ENCODE results near the gene KCNH6. TPM values are rescaled to one million over a fixed set of nuclear protein-coding genes. Genes with fewer than 3 reads are reported as not detected.

Gene KCNH6
- total and polyA plus RNA-seq, 9 of the 15 experiments (the other 6 are each of a cell fraction or from before 2014, with no cell fraction given) = not detected

DNA sequence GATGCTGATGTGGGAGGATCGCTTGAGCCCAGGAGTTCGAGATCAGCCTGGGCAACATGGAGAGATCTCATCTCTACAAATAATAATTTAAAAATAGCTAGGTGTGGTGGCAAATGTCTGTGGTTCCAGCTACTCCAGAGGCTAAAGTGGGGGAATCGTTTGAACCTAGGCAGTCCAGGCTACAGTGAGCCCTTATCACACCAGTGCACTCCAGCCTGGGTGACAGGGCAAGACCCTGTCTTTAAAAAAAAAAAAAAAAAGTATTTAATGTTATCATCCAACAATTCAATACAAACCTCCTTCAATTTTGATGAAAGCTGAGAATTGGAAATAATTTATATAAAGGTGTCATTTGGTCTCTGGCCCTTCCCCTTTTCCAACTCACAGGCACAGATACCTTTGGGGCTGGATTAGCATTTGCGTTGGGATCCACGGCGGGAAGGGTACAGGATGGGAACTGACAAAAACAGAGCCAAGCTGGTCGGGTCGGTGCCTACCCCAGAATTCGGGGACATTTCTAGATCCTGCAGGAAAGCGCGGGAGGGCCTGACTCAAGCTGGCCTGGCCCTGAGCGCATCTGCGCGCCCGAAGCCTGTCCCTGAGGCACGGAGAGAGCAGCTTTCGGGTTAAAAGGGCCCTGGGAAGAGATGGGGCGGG is 26.3 kb downstream of the KCNH6 start (continued):
- TF ChIP-seq, protein P1, sequence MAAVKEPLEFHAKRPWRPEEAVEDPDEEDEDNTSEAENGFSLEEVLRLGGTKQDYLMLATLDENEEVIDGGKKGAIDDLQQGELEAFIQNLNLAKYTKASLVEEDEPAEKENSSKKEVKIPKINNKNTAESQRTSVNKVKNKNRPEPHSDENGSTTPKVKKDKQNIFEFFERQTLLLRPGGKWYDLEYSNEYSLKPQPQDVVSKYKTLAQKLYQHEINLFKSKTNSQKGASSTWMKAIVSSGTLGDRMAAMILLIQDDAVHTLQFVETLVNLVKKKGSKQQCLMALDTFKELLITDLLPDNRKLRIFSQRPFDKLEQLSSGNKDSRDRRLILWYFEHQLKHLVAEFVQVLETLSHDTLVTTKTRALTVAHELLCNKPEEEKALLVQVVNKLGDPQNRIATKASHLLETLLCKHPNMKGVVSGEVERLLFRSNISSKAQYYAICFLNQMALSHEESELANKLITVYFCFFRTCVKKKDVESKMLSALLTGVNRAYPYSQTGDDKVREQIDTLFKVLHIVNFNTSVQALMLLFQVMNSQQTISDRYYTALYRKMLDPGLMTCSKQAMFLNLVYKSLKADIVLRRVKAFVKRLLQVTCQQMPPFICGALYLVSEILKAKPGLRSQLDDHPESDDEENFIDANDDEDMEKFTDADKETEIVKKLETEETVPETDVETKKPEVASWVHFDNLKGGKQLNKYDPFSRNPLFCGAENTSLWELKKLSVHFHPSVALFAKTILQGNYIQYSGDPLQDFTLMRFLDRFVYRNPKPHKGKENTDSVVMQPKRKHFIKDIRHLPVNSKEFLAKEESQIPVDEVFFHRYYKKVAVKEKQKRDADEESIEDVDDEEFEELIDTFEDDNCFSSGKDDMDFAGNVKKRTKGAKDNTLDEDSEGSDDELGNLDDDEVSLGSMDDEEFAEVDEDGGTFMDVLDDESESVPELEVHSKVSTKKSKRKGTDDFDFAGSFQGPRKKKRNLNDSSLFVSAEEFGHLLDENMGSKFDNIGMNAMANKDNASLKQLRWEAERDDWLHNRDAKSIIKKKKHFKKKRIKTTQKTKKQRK (IDR thresholded peaks at IDR 0.05; ENCODE audit: borderline replicate concordance, low read depth, low read length) = no peak
- 0 out of 2 replicates have a peak, but pooled peaks have one; percentile 30 for TF ChIP-seq LCOR (CRISPR knock-in tag; IDR thresholded peaks at IDR 0.05)
- no peak for TF ChIP-seq POLR3A (IDR thresholded peaks at IDR 0.05; ENCODE audit: borderline replicate concordance, extremely low read depth, insufficient read depth, insufficient read length)
- TF ChIP-seq BDP1 (IDR thresholded peaks at IDR 0.05; ENCODE audit: insufficient read depth, insufficient read length) = no peak
- TF ChIP-seq, protein P2, sequence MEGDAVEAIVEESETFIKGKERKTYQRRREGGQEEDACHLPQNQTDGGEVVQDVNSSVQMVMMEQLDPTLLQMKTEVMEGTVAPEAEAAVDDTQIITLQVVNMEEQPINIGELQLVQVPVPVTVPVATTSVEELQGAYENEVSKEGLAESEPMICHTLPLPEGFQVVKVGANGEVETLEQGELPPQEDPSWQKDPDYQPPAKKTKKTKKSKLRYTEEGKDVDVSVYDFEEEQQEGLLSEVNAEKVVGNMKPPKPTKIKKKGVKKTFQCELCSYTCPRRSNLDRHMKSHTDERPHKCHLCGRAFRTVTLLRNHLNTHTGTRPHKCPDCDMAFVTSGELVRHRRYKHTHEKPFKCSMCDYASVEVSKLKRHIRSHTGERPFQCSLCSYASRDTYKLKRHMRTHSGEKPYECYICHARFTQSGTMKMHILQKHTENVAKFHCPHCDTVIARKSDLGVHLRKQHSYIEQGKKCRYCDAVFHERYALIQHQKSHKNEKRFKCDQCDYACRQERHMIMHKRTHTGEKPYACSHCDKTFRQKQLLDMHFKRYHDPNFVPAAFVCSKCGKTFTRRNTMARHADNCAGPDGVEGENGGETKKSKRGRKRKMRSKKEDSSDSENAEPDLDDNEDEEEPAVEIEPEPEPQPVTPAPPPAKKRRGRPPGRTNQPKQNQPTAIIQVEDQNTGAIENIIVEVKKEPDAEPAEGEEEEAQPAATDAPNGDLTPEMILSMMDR (IDR thresholded peaks at IDR 0.05 in 2 of 3, conservative IDR thresholded peaks at IDR 0.05 in 1 of 3; ENCODE audit: insufficient read depth in 2 of 3, low read depth in 1 of 3, low read length in 3 of 3) = no peak
- no peak for TF ChIP-seq HMGN3 (IDR thresholded peaks at IDR 0.05; ENCODE audit: borderline replicate concordance, extremely low read depth, insufficient read length, low read depth, low read length)
- no peak for TF ChIP-seq POLR2A (conservative IDR thresholded peaks at IDR 0.05)
- 0 out of 2 replicates have a peak, but pooled peaks have one; percentile 1 for TF ChIP-seq BCOR (IDR thresholded peaks at IDR 0.05)
- TF ChIP-seq BHLHE40 (IDR thresholded peaks at IDR 0.05; ENCODE audit: low read length) = no peak
- no peak for TF ChIP-seq NR4A1 (CRISPR knock-in tag; IDR thresholded peaks at IDR 0.05)
- peak; percentile 68; the same call in 1 of the 2 replicates for TF ChIP-seq NR4A1 (tag; IDR thresholded peaks at IDR 0.05)
- TF ChIP-seq GATAD2A (IDR thresholded peaks at IDR 0.05) = no peak
- peak; percentile 36; the same call in 1 of the 2 replicates for TF ChIP-seq NFE2 (IDR thresholded peaks at IDR 0.05; ENCODE audit: low read depth)
- TF ChIP-seq ELF4 (CRISPR knock-in tag; IDR thresholded peaks at IDR 0.05) = no peak
- no peak for TF ChIP-seq KAT2B (IDR thresholded peaks at IDR 0.05; ENCODE audit: low read depth, low read length)
- TF ChIP-seq ELF2 (CRISPR knock-in tag; IDR thresholded peaks at IDR 0.05) = no peak
- no peak for TF ChIP-seq STAG1 (CRISPR knock-in tag; IDR thresholded peaks at IDR 0.05; ENCODE audit: borderline replicate concordance)
- no peak for TF ChIP-seq HDAC8 (tag; IDR thresholded peaks at IDR 0.05)
- no peak for TF ChIP-seq SETDB1 (IDR thresholded peaks at IDR 0.05; ENCODE audit: low read length)
- TF ChIP-seq DPF2 (IDR thresholded peaks at IDR 0.05) = peak; percentile 74
- TF ChIP-seq FOXA1 (IDR thresholded peaks at IDR 0.05; ENCODE audit: borderline replicate concordance) = no peak
- TF ChIP-seq, protein P3, sequence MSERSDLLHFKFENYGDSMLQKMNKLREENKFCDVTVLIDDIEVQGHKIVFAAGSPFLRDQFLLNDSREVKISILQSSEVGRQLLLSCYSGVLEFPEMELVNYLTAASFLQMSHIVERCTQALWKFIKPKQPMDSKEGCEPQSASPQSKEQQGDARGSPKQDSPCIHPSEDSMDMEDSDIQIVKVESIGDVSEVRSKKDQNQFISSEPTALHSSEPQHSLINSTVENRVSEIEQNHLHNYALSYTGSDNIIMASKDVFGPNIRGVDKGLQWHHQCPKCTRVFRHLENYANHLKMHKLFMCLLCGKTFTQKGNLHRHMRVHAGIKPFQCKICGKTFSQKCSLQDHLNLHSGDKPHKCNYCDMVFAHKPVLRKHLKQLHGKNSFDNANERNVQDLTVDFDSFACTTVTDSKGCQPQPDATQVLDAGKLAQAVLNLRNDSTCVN (CRISPR knock-in tag; IDR thresholded peaks at IDR 0.05) = no peak
- TF ChIP-seq PHTF2 (CRISPR knock-in tag; IDR thresholded peaks at IDR 0.05) = no peak
- no peak for TF ChIP-seq BRCA1 (IDR thresholded peaks at IDR 0.05)
- no peak for TF ChIP-seq BRCA1 (CRISPR knock-in tag; IDR thresholded peaks at IDR 0.05)
- TF ChIP-seq ZC3H4 (CRISPR knock-in tag; IDR thresholded peaks at IDR 0.05; ENCODE audit: borderline replicate concordance) = peak; percentile 61; the same call in 1 of the 2 replicates
